Measurements from ENCODE around the gene PDSS2. TPM values are rescaled to one million over a fixed set of nuclear protein-coding genes. Genes with fewer than 3 reads are reported as not detected.

Gene PDSS2
- total RNA-seq (2022; extraction: Qiagen RNA extraction) = 5.2 to 6.7 TPM (median 5.7 TPM) in 5 replicates

GRCh38 chr6:107459283-107460082 lies at the start of gene PDSS2:
TSS of gene PDSS2 (minus strand) at chr6:107459564. CDS start at chr6:107459285, 279 bp downstream.

GRCh38 chr6:107489636-107490565 lies 30.5 kb upstream of the PDSS2 start, which contains the start of gene SOBP:
TSS of gene SOBP (plus strand) at chr6:107490117. CDS start at chr6:107490617, 500 bp downstream.

GRCh38 chr6:107114926-107115694 lies 344.3 kb downstream of the PDSS2 start, which contains the start of gene BEND3:
TSS of gene BEND3 (minus strand) at chr6:107115515. CDS start at chr6:107099285, 16,230 bp downstream.

Other genes starting within 250 kb of the PDSS2 start
- 0.88 to 1.4 TPM (median 1.0 TPM) in 5 replicates for gene SOBP, start 30.6 kb upstream of the PDSS2 start, total RNA-seq (2022; extraction: Qiagen RNA extraction)

All from A549 treated with CORT108297 at 1 μM for 4 hours (cell line).